CD14-positive monocyte (primary cell): ENCODE results near the gene CHST11. TPM values are rescaled to one million over a fixed set of nuclear protein-coding genes. Genes with fewer than 3 reads are reported as not detected.
A peak's percentile ranks its signal among the peaks of the same experiment; 100 is the strongest.

Experiments
- DNase-seq, 3 donors: peaks; one replicate each; pipeline ENCODE4 v3.0.0-alpha.2; 2011 to 2022
- H2AFZ ChIP-seq: 2 replicates; pipeline ENCODE4 v1.6.0; 2012; ENCODE audit warnings: mild to moderate bottlenecking, low read depth, low read length, inconsistent platforms; ENCODE audit not compliant: insufficient read depth, poor library complexity, severe bottlenecking
- H3K27ac ChIP-seq, 2 donors: 1 replicate in 1 of 2; 2 replicates in 1 of 2; pipeline ENCODE4 v1.5.1; 2012 to 2013; ENCODE audit warnings: low read length in 2 of 2, control low read depth in 1 of 2, inconsistent platforms in 1 of 2, low read depth in 1 of 2, mild to moderate bottlenecking in 1 of 2
- H3K27me3 ChIP-seq, 2 donors: one replicate each; pipeline versions ENCODE4 v1.6.0 to v1.6.1; 2011 to 2013; ENCODE audit warnings: low read length in 2 of 2; ENCODE audit not compliant: control insufficient read depth in 2 of 2, insufficient read depth in 2 of 2
- H3K36me3 ChIP-seq, 2 donors: replicated peaks in 1 of 2; 1 replicate in 1 of 2; 2 replicates in 1 of 2; pipeline versions ENCODE4 v1.5.1 to v1.6.1; 2012 to 2013; ENCODE audit warnings: low read length in 2 of 2, control low read depth in 1 of 2, inconsistent platforms in 1 of 2, mild to moderate bottlenecking in 1 of 2; ENCODE audit not compliant: insufficient read depth in 2 of 2, control insufficient read depth in 1 of 2
- H3K4me1 ChIP-seq, 2 donors: 1 replicate in 1 of 2; 2 replicates in 1 of 2; pipeline versions ENCODE4 v1.5.1 to v1.6.1; 2012 to 2013; ENCODE audit warnings: low read length in 2 of 2, control low read depth in 1 of 2, inconsistent platforms in 1 of 2, mild to moderate bottlenecking in 1 of 2, moderate library complexity in 1 of 2; ENCODE audit not compliant: insufficient read depth in 2 of 2, control insufficient read depth in 1 of 2
- H3K4me2 ChIP-seq: replicated peaks from 2 replicates; pipeline ENCODE3; 2012; ENCODE audit warnings: low read length, moderate library complexity, mild to moderate bottlenecking; ENCODE audit not compliant: poor library complexity, severe bottlenecking; ENCODE audit errors: extremely low read depth
- H3K4me3 ChIP-seq, 3 experiments: fragments of 200-600 bp in 1 of 3; sonication (generic) in 1 of 3; replicated peaks in 1 of 3; 1 replicate in 2 of 3; 2 replicates in 1 of 3; pipeline ENCODE4 v1.5.1; 2011 to 2013; ENCODE audit warnings: low read length in 3 of 3, mild to moderate bottlenecking in 3 of 3, control low read depth in 2 of 3, low read depth in 2 of 3, inconsistent platforms in 1 of 3, moderate library complexity in 1 of 3
- H3K79me2 ChIP-seq: 2 replicates; pipeline ENCODE4 v1.6.0; 2012; ENCODE audit warnings: mild to moderate bottlenecking, control low read depth, inconsistent platforms, low read length, moderate library complexity; ENCODE audit not compliant: insufficient read depth
- H3K9ac ChIP-seq: 2 replicates; pipeline ENCODE4 v1.6.0; 2017; ENCODE audit warnings: low read length, mild to moderate bottlenecking; ENCODE audit not compliant: insufficient read depth, poor library complexity, severe bottlenecking
- H3K9me3 ChIP-seq, 2 donors: replicated peaks in 1 of 2; 1 replicate in 1 of 2; 2 replicates in 1 of 2; pipeline versions ENCODE4 v1.5.1 to v1.6.1; 2012 to 2013; ENCODE audit warnings: low read length in 2 of 2, control low read depth in 1 of 2; ENCODE audit not compliant: control insufficient read depth in 1 of 2, insufficient read depth in 1 of 2
- H4K20me1 ChIP-seq: 2 replicates; pipeline ENCODE4 v1.6.0; 2012; ENCODE audit warnings: mild to moderate bottlenecking, low read length, control low read depth, moderate library complexity; ENCODE audit not compliant: insufficient read depth
- H3K27ac Mint-ChIP-seq, 7 donors: one replicate each; pipeline ENCODE4 v1.8.0; 2020; ENCODE audit warnings: mild to moderate bottlenecking in 7 of 7, mixed read lengths in 7 of 7, moderate library complexity in 6 of 7, inconsistent platforms in 2 of 7
- H3K27me3 Mint-ChIP-seq, 3 donors: one replicate each; pipeline ENCODE4 v1.8.0; 2021 to 2022; ENCODE audit warnings: low read depth in 3 of 3, mild to moderate bottlenecking in 3 of 3, mixed read lengths in 3 of 3, moderate library complexity in 3 of 3, inconsistent platforms in 1 of 3
- H3K36me3 Mint-ChIP-seq, 2 donors: one replicate each; pipeline ENCODE4 v1.8.0; 2020; ENCODE audit warnings: mixed read lengths in 2 of 2, inconsistent platforms in 1 of 2, mild to moderate bottlenecking in 1 of 2
- H3K4me1 Mint-ChIP-seq: one replicate; pipeline ENCODE4 v1.8.0; 2020; ENCODE audit warnings: mild to moderate bottlenecking, mixed read lengths
- H3K4me3 Mint-ChIP-seq, 2 donors: one replicate each; pipeline ENCODE4 v1.8.0; 2020; ENCODE audit warnings: mild to moderate bottlenecking in 2 of 2, mixed read lengths in 2 of 2, moderate library complexity in 1 of 2
- H3K9me3 Mint-ChIP-seq, 7 donors: one replicate each; pipeline ENCODE4 v1.8.0; 2020 to 2022; ENCODE audit warnings: mixed read lengths in 7 of 7, mild to moderate bottlenecking in 6 of 7, moderate library complexity in 6 of 7, inconsistent platforms in 2 of 7
- WGBS: methylation state at CpG from one replicate; pipeline ENCODE4 v1.1.5; 2013; ENCODE audit warnings: missing lambda C conversion rate; ENCODE audit not compliant: insufficient coverage; 5-methylcytosine and 5-hydroxymethylcytosine counted together
- intact Hi-C, 2 donors: fragments of 100-400 bp; cut with micrococcal nuclease; formaldehyde crosslinking; loops; one replicate each; pipeline versions ENCODE4 v1.15.0 to v1.15.1; 2023
- polyA plus RNA-seq, 3 donors: library from polyadenylated mRNA; depleted of rRNA in 1 of 3; unstranded in 2 of 3; stranded (reverse) in 1 of 3; fragments of 300-500 nt in 2 of 3; fragments of >200 nt in 1 of 3; fragmentation: Illumina TruSeq in 2 of 3; gene quantifications; 1 replicate in 2 of 3; 2 replicates in 1 of 3; pipeline ENCODE4 v1.2.3, GENCODE V29; 2012 to 2021
- TF ChIP-seq, protein P1 (sequence below): fragments of 200-600 bp; IDR thresholded peaks from one replicate; pipeline ENCODE4 v1.8.0; 2022; ENCODE audit warnings: antibody characterized with exemption, mild to moderate bottlenecking

CHST11 gene
- polyA plus RNA-seq, 3 donors: 44.4 to 66.6 (median 48.4) TPM

DNA sequence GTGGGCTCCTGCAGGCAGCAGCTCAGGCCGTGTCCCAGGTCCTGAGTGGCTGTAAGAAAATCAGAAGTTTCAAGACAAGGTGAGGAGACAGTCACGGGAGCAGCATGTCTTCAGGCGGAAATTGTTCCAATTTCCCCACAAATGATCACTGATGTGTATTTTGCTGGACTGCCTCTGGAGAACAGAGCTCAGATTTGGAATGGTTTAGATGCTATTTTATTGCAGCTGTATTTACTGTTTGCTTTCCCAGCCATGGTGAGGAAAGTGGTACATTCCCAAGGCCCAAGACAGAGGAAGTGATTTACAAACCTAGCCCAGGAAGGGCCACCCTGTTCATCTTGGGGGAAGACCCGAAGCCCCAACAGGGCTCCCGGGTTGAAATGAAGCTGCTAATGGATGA is 195.6 kb downstream of the CHST11 start:
- no peak overlapping the region for H2AFZ ChIP-seq
- intact Hi-C loops: loop anchor here in 1 of 2 donors (5.0 kb wide), 2 partner anchors 35 to 195 kb away; partner anchors contain the start of gene CHST11
- Mint-ChIP-seq H3K4me3 (peak overlapping the region in 1 of 2 donors; percentile 49), H3K27ac (peak overlapping the region; percentile 70 to 99 (median 90)), H3K27me3 (no peaks in the 10 kb centered on the region), H3K36me3 (peaks cover 24 to 50% of the 10 kb centered on the region in 2 donors), H3K4me1 (peaks cover 95% of the 10 kb centered on the region), H3K9me3 (peaks cover 0 to 5% (median 2%) of the 10 kb centered on the region in 7 donors)
- H3K27ac ChIP-seq: peak overlapping the region; percentile 89 to 97
- H3K9ac ChIP-seq: no peak overlapping the region
- peaks cover 0 to 3% of the 10 kb centered on the region in 2 donors for H3K36me3 ChIP-seq
- no peaks in the 10 kb centered on the region for H3K9me3 ChIP-seq
- peaks cover 10% of the 10 kb centered on the region for H4K20me1 ChIP-seq
- H3K4me3 ChIP-seq: peak overlapping the region in 1 of 3 experiments; percentile 26
- H3K4me1 ChIP-seq: peaks cover 81 to 88% of the 10 kb centered on the region in 2 donors
- peak overlapping the region; percentile 21 for H3K4me2 ChIP-seq
- TF ChIP-seq, protein P1, sequence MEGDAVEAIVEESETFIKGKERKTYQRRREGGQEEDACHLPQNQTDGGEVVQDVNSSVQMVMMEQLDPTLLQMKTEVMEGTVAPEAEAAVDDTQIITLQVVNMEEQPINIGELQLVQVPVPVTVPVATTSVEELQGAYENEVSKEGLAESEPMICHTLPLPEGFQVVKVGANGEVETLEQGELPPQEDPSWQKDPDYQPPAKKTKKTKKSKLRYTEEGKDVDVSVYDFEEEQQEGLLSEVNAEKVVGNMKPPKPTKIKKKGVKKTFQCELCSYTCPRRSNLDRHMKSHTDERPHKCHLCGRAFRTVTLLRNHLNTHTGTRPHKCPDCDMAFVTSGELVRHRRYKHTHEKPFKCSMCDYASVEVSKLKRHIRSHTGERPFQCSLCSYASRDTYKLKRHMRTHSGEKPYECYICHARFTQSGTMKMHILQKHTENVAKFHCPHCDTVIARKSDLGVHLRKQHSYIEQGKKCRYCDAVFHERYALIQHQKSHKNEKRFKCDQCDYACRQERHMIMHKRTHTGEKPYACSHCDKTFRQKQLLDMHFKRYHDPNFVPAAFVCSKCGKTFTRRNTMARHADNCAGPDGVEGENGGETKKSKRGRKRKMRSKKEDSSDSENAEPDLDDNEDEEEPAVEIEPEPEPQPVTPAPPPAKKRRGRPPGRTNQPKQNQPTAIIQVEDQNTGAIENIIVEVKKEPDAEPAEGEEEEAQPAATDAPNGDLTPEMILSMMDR: no peak
- peak in 1 of 3 donors; percentile 48 for DNase-seq
- peaks cover 86% of the 10 kb centered on the region for H3K79me2 ChIP-seq
- 60% methylated on average over 2 of the region's 5 CpGs for WGBS
- H3K27me3 ChIP-seq: no peaks in the 10 kb centered on the region

DNA sequence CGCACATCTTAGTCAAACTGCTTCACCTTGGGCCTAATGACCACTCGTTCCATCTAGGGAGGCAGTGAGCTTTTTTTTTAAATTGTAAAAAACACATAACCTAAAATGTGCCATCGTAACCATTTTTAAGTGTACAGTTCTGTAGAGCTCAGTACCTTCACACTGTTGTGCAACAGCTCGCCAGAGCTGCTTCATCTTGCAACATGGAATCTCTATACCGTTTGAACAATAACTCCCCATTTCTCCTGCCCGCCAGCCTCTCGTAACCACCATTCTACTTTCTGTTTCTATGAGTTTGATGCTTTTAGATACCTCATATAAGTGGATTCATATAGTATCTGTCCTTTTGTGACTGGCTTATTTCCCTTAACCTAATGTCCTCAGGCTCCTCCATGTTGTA is 196.2 kb downstream of the CHST11 start:
- Histone ChIP-seq H3K36me3 (peaks cover 0 to 8% of the 10 kb centered on the region in 2 donors), H4K20me1 (peaks cover 15% of the 10 kb centered on the region), H3K4me2 (peak overlapping the region; percentile 23), H3K9me3 (no peaks in the 10 kb centered on the region), H3K4me3 (peak overlapping the region in 1 of 3 experiments; percentile 11), H3K4me1 (peaks cover 76 to 83% of the 10 kb centered on the region in 2 donors), H3K9ac (no peak overlapping the region), H2AFZ (no peak overlapping the region), H3K27ac (peak overlapping the region; percentile 89 to 97), H3K27me3 (no peaks in the 10 kb centered on the region), H3K79me2 (peaks cover 86% of the 10 kb centered on the region)
- H3K4me1 Mint-ChIP-seq: peaks cover 94% of the 10 kb centered on the region
- intact Hi-C loops: loop anchor here in 1 of 2 donors (5.0 kb wide), 2 partner anchors 34 to 196 kb away; partner anchors contain the start of gene CHST11
- peak in 2 of 3 donors; percentile 48 to 79 for DNase-seq
- TF ChIP-seq, protein P1: no peak
- peaks cover 0 to 2% (median 0%) of the 10 kb centered on the region in 7 donors for H3K9me3 Mint-ChIP-seq
- H3K27me3 Mint-ChIP-seq: no peaks in the 10 kb centered on the region
- peak overlapping the region; percentile 70 to 99 (median 90) for H3K27ac Mint-ChIP-seq
- H3K4me3 Mint-ChIP-seq: peak overlapping the region; percentile 28 to 49
- H3K36me3 Mint-ChIP-seq: peaks cover 27 to 51% of the 10 kb centered on the region in 2 donors
- WGBS: 20% methylated on average over 1 of the region's 7 CpGs
